NB4 (cell line): ENCODE results near the gene MRPL23.

Source experiments
- CTCF ChIP-seq: IDR thresholded peaks from one replicate; pipeline ENCODE4 v1.5.1; 2012; ENCODE audit warnings: low read depth, low read length
- MAX ChIP-seq: IDR thresholded peaks from 2 replicates; pipeline ENCODE4 v1.6.1; 2011; ENCODE audit warnings: low read depth, low read length
- MYC ChIP-seq: IDR thresholded peaks from 2 replicates; pipeline ENCODE4 v1.6.1; 2011; ENCODE audit warnings: low read depth, low read length
- POLR2A ChIP-seq: IDR thresholded peaks from 2 replicates; pipeline ENCODE4 v1.6.1; 2011; ENCODE audit warnings: mild to moderate bottlenecking; ENCODE audit not compliant: insufficient read length; ENCODE audit errors: extremely low read depth

- TF ChIP-seq CTCF: no peak
- TF ChIP-seq POLR2A: no peak
- no peak for TF ChIP-seq MAX
- no peak for TF ChIP-seq MYC
Measured at GRCh38 chr11:1931341-1932104, 15.6 kb upstream of the MRPL23 start.
